Mesenteric fat pad (tissue), 1 donor: ENCODE measurements around the gene PBRM1. TPM values are rescaled to one million over a fixed set of nuclear protein-coding genes. Genes with fewer than 3 reads are reported as not detected.
"Not testable (repeated sequence)": the region's sequence is repeated elsewhere in the genome, so short reads cannot be mapped to it uniquely, and the experiment has no call there.

Experiments used
- DNase-seq: peaks from one replicate; pipeline ENCODE4 v3.0.0-alpha.2; 2020; ENCODE audit warnings: low spot score
- total RNA-seq: library from RNA; stranded (reverse); fragmentation: NEBNext Ultra II Directional; extraction: Animal tissue kit (Norgen Biotek cat#: 25700); gene quantifications from one replicate; pipeline ENCODE4 v1.2.1, GENCODE V29; 2021
- donor health status: DM: yes; HTN: yes; CAD: no.

PBRM1 gene
- total RNA-seq, 1 donor from 2014 or later, result 94.0 TPM

DNA sequence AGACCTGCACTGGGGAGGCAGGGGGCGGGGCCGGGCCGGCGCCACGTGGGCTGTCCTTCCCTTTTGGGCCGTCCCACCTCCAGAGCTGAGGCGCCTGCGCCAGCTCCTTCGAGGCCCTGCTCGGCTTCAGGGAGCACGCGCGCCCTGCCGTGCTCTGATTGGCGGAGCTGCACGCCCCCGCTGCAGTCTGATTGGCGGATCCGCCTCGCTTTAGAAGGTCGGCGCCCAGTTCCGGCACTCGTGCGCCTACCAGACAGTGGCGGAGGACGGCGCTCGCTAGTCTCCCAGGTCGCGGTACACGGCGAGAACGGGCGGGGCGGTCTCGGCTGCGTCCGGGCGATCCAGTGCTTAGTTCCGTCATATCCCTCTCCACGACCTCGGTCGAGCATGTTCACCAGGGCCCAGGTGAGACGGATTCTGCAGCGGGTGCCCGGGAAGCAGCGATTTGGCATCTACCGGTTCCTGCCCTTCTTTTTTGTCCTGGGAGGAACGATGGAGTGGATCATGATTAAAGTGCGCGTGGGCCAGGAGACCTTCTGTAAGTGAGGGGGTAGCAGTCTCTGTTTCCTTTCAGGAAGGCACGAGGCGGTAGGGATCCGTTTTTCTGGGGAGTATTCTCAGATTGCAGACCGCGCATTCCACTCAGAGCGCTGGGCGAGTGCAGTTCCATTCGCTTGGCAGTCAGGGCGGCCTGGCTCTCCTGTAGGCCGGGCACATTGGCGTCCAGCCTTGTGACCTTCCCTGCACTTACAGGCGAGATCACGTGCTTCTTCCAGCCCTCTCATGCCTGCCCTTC, 149.1 kb downstream of the PBRM1 start, which contains the start of gene UQCC5:
Gene UQCC5, plus strand, starts transcription at position 237 of the 796 bp plus-strand sequence. Its CDS starts 151 bp downstream, at position 388.
- DNase-seq, result peak; percentile 99

GRCh38 chr3:52536112-52536368, 149.7 kb downstream of the PBRM1 start:
- no peak for DNase-seq

DNA sequence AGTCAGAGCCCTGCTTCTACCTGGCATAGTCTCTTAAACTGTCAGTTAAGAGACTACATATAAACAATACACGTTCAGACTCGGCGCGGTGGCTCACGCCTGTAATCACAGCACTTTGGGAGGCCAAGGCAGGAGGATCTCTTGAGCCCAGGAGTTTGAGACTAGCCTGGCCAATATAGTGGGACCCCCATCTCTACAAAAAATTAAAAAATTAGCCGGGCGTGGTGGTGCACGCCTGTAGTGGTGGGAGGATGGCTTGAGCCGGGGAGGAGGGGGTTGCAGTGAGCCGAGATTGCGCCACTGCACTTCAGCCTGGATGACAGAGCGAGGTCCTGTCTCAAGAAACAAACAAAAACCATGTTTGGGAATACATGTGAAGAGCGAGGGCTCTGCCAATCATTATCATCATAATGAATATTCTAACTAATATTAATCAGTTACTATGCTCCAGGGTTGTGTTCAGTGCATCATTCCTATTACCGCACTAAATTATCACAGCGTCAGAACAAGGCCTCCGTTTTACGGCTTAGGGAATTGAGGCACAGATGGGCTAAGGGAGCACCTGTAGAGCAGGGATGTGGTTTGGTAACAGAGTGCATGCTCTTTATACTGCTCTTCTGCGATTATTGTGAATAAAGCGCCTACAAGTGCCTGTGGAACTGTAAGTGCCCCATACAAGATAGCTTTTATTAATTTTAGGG, 150.2 kb downstream of the PBRM1 start:
- no peak for DNase-seq

DNA sequence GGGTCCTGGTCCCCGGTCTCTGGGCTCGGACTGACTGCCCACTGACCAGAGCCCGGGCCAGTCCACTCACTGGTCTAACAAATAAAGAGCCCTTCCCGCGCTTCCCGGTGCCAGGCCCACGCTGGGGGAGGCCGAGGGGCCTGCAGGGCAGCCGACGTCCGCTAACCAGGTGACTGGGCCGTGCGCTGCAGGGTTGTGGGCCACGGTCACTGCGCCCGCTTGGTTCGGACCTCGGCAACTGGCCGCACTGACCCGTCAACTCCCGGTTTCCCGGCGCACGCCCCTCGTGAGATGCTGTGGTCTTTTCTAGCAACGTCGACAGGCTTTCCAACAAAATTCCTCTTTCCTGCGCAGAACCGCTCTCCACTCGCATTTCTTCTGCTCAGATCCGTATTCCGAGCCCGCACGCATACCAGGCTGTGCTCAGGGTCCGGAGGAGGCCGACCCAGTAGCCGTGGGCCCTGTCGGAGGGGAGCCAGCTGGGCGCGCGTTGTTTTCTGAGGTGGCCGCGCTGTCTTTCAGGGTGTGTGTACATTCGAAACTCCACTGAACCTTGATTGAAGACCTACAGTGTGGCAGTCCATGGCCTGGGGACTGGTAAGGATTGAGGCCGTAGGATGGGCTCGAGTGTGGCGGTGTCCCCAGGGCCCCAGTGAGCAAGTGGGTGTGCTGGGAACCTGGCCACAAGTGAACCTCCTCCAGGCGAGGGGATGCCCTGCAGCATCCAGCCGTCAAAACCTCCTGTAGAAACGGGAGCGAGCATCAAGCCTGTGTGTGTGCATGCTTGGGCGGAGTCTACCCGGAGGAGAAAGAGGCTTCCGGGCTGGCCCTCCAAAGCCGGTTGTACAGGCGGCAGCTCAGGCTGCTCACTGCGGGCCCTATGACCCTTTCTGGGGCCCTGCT, 151.2 kb downstream of the PBRM1 start:
- DNase-seq, result no peak

DNA sequence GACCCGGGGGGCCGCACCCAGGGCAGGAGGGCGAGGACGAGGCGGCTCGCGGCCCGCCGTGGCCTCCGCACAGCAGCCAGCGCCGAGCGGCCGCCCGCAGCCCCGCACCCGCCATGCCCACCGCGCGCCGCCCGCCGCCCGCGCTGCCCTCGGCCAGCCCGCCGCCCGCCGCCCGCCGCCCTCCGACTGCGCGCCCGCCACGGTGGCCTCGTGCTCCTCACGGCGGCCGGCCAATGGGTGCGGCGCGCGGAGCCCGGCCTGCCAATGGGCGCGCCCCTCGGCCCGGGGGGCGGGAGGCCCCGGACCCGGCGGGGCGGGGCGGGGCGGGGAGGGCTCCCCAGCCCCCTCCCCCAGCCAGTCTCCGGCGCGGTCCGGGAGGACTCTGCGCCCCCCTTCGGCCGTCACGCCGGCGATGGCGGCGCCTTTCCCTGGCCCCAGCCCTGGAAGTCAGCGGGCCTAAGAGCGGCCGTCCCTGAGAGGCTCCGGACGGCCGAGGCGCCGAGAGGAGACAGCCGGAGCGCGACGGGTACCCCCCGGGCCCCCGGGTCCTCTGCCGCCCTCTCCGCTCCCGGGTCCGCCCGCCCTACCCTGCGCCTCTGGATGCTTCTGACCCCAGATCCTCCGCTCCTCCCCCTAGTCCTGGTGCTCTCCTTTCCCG, 152.0 kb downstream of the PBRM1 start, which contains the start of gene NT5DC2:
Gene NT5DC2, minus strand, starts transcription at position 235 of the 658 bp plus-strand sequence. Its CDS starts 120 bp downstream, at position 115.
- DNase-seq, result peak; percentile 89

DNA sequence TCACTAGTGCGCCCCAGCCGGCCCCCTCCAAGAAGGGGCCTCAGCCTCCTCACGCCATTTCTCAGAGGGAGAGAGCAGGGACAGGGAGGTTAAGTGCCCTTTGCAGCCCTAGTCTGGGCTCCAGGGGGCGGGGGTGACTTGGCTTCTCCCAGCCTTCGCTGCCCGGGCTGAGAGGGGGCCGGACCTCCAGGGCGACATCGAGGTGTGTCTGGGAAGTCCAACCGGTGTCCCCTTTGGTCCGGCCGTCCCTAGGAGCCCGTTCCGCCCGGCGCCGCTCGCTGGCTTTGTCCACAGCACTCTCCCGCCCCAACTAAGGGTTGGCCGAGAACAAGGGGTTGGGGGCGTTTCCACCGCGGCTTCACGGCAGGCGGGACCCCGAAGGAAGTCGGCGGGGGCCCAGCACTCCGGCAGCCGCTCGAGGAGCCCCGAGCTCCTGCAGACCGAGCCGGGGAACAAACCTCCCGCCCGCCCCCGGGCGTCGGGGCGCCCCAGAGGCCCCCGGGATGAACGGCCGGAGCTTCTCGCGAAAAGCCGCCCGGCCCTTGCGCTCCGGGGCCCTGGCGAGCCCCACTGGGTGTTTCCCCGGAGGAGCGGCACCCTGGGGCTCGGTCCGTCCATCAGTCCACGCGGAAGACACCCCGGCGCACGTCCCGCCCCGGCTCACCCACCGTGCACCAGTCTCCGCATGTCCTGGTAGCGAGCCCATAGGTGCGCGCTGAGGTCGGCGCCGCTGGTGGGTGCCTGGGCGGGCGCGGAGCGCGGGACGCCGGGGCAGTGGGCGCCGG, 152.7 kb downstream of the PBRM1 start:
- peak; percentile 90 for DNase-seq

- no peak for DNase-seq
Measured at GRCh38 chr3:52532517-52532837, 153.2 kb downstream of the PBRM1 start.

DNA sequence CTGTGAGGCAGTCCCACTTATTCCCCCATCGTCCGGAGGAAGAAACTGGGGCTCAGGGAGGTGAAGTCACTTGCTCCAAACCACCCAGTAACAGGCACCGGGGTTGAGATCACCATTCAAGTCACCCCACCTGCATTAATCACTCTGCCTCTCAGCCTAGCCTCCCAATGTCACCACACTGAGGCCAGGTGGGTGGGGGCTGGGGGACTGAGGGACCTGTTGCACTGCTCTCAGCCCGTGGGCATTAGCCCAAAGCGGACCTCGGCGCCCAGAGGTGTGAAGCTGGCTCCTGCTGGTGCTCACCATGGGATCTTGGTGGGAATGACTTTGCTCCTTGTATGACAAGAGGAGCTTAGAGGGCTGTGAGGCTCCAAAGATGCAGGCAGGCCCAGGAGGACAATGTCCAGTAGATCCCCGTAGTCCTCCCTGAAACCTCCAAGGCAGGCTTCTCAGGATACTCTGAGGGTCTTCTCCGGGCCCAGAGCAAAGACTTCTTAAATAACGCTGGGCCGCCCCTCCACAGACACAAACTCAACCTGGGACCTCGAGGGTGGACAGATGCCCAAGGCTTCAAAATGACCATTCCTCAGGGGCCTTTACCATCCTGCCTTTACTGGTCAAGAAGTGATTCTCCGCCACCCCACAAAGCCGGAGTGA, 153.7 kb downstream of the PBRM1 start:
- DNase-seq, result peak; percentile 83

DNA sequence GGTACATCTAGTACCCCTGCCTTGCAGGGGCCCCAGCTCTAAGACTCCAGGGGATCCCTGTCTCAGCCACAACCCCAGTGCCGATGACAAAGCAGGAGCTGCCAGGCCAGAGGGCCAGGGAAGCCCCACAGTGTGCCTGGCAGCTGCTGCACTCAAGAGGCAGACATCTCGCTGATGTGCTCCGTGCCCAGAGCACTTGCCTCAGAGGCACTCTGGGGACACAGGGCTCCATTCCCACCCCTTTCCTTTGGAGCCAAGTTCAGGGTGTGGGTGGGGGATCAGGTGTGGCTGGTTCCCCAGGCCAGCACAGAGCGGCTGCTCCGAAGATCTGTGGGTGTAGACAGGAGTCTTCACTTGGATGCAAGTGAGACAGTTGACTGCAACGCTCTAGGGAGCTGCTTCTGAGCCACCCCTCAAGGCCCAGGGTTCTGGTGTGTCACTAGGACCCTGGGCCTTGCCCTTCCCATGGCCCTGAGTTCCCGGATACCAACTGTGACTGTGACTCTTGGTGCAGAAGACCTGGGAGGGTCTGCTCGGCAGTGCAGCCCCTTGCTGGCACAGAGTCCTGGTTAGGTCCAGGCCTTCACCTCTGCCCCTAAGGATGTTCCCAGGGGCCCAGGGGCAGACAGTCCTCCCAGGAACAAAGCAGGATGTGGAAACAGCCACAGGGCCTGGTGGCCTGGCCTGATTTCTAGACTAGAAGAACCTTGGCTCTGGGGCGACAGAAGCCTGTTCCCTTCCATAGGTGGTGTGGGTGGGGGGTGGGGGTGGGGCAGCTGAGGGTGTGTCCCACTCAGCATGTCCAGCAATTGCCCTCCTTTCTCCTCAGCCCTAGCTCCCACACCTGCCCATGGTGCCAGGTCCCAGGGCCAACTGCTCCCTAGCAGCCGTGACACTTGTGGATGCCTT, 154.5 kb downstream of the PBRM1 start:
- peak; percentile 84 for DNase-seq

DNA sequence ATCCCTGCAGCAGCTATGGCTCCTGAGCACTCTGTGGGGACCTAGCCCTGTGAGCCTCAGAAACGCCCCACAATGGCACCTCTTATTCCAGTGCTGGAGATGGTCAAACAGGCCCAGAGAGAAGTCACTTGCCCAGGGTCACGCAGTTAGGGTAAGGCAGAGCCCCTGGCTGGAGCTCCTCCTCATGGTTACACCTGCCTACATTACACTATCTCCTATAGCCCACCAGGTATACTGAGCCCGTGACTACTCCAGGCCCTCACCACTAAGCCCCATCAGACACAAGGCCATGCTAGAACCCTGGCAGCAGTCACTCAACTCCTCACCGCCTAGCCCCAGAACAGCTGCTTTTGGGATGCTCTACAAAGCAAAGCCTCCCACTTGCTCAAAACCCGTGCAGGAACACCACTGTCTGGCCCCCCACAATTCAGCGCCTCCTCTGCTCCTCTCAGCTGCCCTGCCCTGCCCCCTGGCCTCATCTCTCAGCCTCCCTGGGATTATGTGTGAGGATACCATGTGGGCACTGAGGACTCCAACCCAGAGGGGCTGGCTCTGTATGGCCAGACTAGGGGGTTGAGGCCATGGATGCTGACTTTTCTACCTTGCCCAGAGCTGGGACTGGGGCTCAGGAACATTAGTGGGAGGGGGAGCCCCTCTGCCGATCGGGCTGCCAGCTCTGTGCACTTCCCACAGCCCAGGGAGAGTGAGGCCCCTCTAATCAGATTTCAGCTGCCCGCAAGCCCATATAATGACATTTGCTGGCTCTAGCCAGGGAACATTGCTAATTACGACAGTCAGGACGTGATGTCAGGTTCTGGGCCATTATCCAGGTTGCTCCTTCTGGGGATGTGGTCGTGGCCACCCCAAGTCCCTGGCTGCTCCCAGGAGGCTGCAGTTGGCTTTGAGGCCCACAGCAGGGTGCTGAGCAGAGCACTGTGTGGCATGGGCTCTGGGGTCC, 156.1 kb downstream of the PBRM1 start:
- peak; percentile 86 for DNase-seq

- DNase-seq, result peak; percentile 81
Measured at GRCh38 chr3:52528586-52529375, 156.9 kb downstream of the PBRM1 start.

- DNase-seq, result peak; percentile 82
Measured at GRCh38 chr3:52527732-52528585, 157.8 kb downstream of the PBRM1 start.

GRCh38 chr3:52527039-52527731, 158.5 kb downstream of the PBRM1 start:
- peak; percentile 85 for DNase-seq

DNA sequence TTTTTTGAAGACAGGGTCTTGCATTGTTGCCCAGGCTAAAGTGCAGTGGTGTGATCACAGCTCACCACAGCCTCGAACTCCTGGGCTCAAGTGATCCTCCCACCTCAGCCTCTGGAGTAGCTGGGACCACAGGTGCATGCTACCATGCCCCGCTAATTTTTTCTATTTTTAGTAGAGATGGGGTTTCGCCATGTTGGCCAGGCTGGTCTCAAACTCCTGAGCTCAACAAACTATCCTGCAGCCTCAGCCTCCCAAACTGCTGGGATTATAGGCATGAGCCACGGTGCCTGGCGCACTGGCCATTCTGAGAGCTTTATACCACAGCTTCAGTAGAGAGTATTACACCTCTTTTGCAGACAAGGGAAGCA, 159.1 kb downstream of the PBRM1 start:
- not testable (repeated sequence) for DNase-seq
